Esophagus squamous epithelium (tissue), 5 donors: ENCODE measurements around the gene TSPYL2. TPM values are rescaled to one million over a fixed set of nuclear protein-coding genes. Genes with fewer than 3 reads are reported as not detected.
A peak's percentile ranks its signal among the peaks of the same experiment; 100 is the strongest.

Source experiments
- DNase-seq: peaks from one replicate; lab custom pipeline; 2025; lab: John Stamatoyannopoulos, UW
- H3K27ac ChIP-seq, 4 donors: fragments of 200-600 bp; sonication (generic); one replicate each; pipeline ENCODE4 v1.5.1; 2016 to 2019; ENCODE audit warnings: mild to moderate bottlenecking in 1 of 4
- H3K27me3 ChIP-seq, 4 donors: fragments of 200-600 bp; sonication (generic); 1 replicate in 3 of 4; 2 replicates in 1 of 4; pipeline versions ENCODE4 v1.5.1 to v1.6.0; 2017 to 2021; ENCODE audit warnings: antibody characterized with exemption in 1 of 4
- H3K36me3 ChIP-seq, 3 donors: fragments of 200-600 bp; sonication (generic); one replicate each; pipeline ENCODE4 v1.5.1; 2016 to 2019
- H3K4me1 ChIP-seq, 3 donors: fragments of 200-600 bp; sonication (generic); one replicate each; pipeline ENCODE4 v1.5.1; 2017 to 2019
- H3K4me3 ChIP-seq, 4 donors: fragments of 200-600 bp; sonication (generic); 1 replicate in 3 of 4; 2 replicates in 1 of 4; pipeline ENCODE4 v1.5.1; 2016 to 2019; ENCODE audit warnings: mild to moderate bottlenecking in 2 of 4, moderate library complexity in 1 of 4
- H3K9me3 ChIP-seq, 3 donors: fragments of 200-600 bp; sonication (generic); one replicate each; pipeline ENCODE4 v1.5.1; 2016 to 2019
- CTCF ChIP-seq, 6 experiments: fragments of 450-650 bp in 4 of 6; fragments of 200-600 bp in 2 of 6; sonication (generic) in 2 of 6; IDR thresholded peaks; one replicate each; pipeline ENCODE4 v1.5.1; 2016 to 2019; ENCODE audit warnings: antibody characterized with exemption in 6 of 6, mild to moderate bottlenecking in 4 of 6, moderate library complexity in 4 of 6
- POLR2A ChIP-seq, 4 donors: fragments of 450-650 bp; IDR thresholded peaks; one replicate each; pipeline ENCODE4 v1.6.1; 2017; ENCODE audit warnings: antibody characterized with exemption in 4 of 4, mild to moderate bottlenecking in 4 of 4, moderate library complexity in 3 of 4
- WGBS, 2 donors: methylation state at CpG; one replicate each; pipeline ENCODE4 v1.1.5; 2018; 5-methylcytosine and 5-hydroxymethylcytosine counted together
- intact Hi-C: fragments of 100-400 bp; cut with DNase I; formaldehyde crosslinking; loops from one replicate; pipeline ENCODE4 v1.15.0; 2022
- small RNA-seq, 4 donors: library from RNA; depleted of rRNA; stranded (forward); fragments of <200 nt; gene quantifications; one replicate each; pipeline ENCODE3, GENCODE V24; 2016
- total RNA-seq, 4 donors: library from RNA; depleted of rRNA; stranded (reverse); fragments of >200 nt; gene quantifications; one replicate each; pipeline ENCODE4 v1.1.0, GENCODE V29; 2016
- donor health status: DM: yes; HTN: yes; CAD: no.

The TSPYL2 gene
- total RNA-seq, 4 donors from 2014 or later, result 4.4 to 40.1 (median 5.3) TPM

- Histone ChIP-seq H3K27ac (no peak overlapping the region), H3K4me3 (no peak overlapping the region), H3K4me1 (no peaks in the 10 kb centered on the region), H3K27me3 (no peaks in the 10 kb centered on the region), H3K9me3 (no peaks in the 10 kb centered on the region), H3K36me3 (no peaks in the 10 kb centered on the region)
- intact Hi-C loops, result no loop called here
- 63 to 100% methylated on average over 2 to 3 of the region's 3 CpGs for WGBS, 2 donors
- no peak for DNase-seq
- TF ChIP-seq POLR2A (IDR thresholded peaks at IDR 0.05), result no peak
- no peak for TF ChIP-seq CTCF (IDR thresholded peaks at IDR 0.05)
Observed at GRCh38 chrX:53128097-53128749, 46.1 kb downstream of the TSPYL2 start.

GRCh38 chrX:53133400-53133799, 51.2 kb downstream of the TSPYL2 start:
- H3K27ac ChIP-seq, result peak overlapping the region; percentile 42 to 81 (median 66)

GRCh38 chrX:53135581-53135980, 53.4 kb downstream of the TSPYL2 start:
- no peaks in the 10 kb centered on the region for H3K9me3 ChIP-seq
- no peak for DNase-seq
- intact Hi-C loops, result no loop called here
- 71% methylated on average over 1 of the region's 2 CpGs; no CpG with 5 or more reads in 1 of the 2 donors for WGBS, 2 donors
- no peak overlapping the region for H3K4me3 ChIP-seq
- no peaks in the 10 kb centered on the region for H3K36me3 ChIP-seq
- H3K27ac ChIP-seq, result no peak overlapping the region
- H3K27me3 ChIP-seq, result no peaks in the 10 kb centered on the region
- H3K4me1 ChIP-seq, result no peaks in the 10 kb centered on the region
- TF ChIP-seq CTCF (IDR thresholded peaks at IDR 0.05) (no peak), POLR2A (IDR thresholded peaks at IDR 0.05) (no peak)

More at GRCh38 chrX:53133400-53133799, 51.2 kb downstream of the TSPYL2 start:
- no peaks in the 10 kb centered on the region for H3K4me1 ChIP-seq
- H3K36me3 ChIP-seq, result no peaks in the 10 kb centered on the region
- intact Hi-C loops, result no loop called here
- H3K4me3 ChIP-seq, result no peak overlapping the region
- TF ChIP-seq POLR2A (IDR thresholded peaks at IDR 0.05) (no peak), CTCF (IDR thresholded peaks at IDR 0.05) (no peak)
- H3K27me3 ChIP-seq, result no peaks in the 10 kb centered on the region
- no peaks in the 10 kb centered on the region for H3K9me3 ChIP-seq
- no peak for DNase-seq
- 67 to 74% methylated on average over 1 to 3 of the region's 4 CpGs for WGBS, 2 donors

Small RNA genes lying within 50 kb of the gene (small RNA-seq; reads per million reads assigned to genes)
- gene AL591212.2, result 0 reads per million in 4 donors

Other genes starting within 250 kb of the TSPYL2 start
- gene XAGE3, start 214.3 kb upstream of the TSPYL2 start, total RNA-seq, result not detected
- gene FAM156B, start 185.0 kb upstream of the TSPYL2 start, total RNA-seq, result 10 to 100 TPM in 2 of 4 donors, 1 to 10 TPM in 2; 6.2 to 23.8 (median 11.1) TPM
- gene FAM156A, start 123.8 kb upstream of the TSPYL2 start, total RNA-seq, result 10 to 100 TPM in 2 of 4 donors, 1 to 10 TPM in 2; 2.9 to 13.3 (median 9.7) TPM
- gene GPR173, start 33.6 kb upstream of the TSPYL2 start, total RNA-seq, result under 1 TPM in 3 of 4 donors, not detected in 1; 0.09 to 0.57 (median 0.18) TPM
- 10 to 100 TPM in 1 of 4 donors, 1 to 10 TPM in 3; 3.5 to 15.6 (median 5.3) TPM for gene KANTR, start 11.8 kb downstream of the TSPYL2 start, total RNA-seq
- gene KDM5C, start 142.8 kb downstream of the TSPYL2 start, total RNA-seq, result 100 to 1,000 TPM in 1 of 4 donors, 10 to 100 TPM in 3; 74.2 to 108 (median 80.2) TPM
- 10 to 100 TPM in 3 of 4 donors, 1 to 10 TPM in 1; 6.9 to 12.7 (median 10.4) TPM for gene IQSEC2, start 199.2 kb downstream of the TSPYL2 start, total RNA-seq